Amniotic stem cell (primary cell): ENCODE measurements around the gene SNX8.
"Not testable (repeated sequence)": the region's sequence is repeated elsewhere in the genome, so short reads cannot be mapped to it uniquely, and the experiment has no call there.

ENCODE experiments used
- DNase-seq: peaks from one replicate; lab custom pipeline; 2025; lab: John Stamatoyannopoulos, UW

Gene SNX8

DNA sequence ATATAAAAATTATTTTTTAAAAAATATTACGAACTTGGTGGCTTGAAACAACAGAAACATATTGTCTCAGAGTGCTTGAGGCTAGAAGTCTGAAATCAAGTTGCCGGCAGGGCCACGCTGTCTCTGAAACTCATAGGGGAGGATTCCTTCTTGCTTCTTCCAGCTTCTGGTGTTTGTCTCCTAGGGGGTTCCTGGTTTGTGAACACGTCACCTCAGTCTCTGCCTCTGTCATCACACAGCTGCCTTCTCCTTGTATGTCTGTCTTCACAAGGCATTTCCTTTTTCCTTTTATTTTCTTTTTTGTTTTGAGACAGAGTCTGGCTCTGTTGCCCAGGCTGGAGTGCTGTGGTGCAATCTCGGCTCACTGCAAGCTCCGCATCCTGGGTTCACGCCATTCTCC lies 12.7 kb upstream of the SNX8 start:
- DNase-seq: no peak

DNA sequence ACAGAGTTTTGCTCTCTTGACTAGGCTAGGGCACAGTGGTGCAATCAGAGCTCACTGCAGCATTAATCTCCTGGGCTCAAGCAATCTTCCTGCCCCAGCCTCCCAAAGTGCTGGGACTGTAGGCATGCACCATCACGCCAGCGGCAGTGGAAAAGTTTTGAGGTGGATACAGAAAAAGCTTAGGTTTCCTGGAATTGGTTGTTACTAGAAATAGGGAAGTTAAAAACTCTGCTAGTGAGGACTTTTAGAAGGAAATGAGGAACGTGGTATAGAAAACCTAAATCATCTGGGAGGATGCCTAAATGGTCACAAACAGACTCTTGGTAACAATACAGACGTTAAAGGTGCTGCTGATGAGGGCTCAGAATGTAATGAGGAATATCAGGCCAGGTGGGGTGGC lies 10.9 kb upstream of the SNX8 start:
- no peak for DNase-seq

DNA sequence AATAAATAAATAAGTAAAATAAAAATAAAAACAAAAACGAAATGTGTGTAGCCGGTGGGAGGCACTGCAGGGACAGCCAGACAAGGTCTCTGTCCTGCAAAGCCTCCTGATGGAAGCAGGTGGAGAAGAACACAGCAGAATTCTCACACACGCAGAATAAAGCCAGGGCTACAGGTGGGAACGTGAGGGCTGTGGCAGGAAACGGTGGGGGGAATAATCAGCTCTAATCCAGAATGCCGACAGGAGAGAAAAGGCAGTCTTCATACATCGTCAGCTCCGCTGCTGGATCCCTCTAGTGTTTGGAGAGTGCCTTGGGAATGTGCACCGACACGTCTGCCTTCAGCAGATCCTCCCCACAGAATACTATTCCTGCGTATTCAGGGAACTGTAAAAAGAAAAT lies 6.8 kb upstream of the SNX8 start:
- no peak for DNase-seq

DNA sequence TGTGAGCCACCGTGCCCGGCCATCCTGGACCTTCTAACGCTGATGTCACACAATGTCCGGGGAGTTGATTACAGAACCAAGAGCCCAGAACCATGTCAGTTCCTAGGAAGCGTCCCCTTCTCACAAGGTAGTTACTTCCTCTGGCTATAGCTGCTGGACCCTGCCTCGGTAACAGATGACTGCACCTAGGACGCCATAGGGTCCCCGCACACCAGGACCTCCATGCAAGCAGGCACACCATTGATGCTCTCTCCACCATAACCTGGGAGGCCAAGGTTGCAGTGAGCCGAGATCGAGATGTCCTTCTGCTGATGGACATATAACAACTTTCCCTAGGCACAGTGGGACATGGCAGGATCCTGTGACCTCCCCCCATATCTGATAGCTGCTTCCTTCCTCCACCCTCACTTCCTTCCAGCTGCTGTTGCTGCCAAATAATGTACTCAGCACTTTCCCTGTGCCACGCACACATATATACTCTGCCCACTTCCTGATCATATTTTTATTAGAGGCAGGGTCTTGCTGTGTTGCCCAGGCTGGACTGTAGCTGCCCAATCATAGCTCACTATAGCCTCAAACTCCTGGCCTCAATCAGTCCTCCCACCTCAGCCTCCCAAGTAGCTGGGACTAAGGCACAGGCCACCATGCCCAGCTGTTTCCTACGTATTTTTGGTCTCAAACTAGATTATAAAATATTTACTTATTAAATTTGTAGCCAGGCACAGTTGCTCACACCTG lies 3.5 kb upstream of the SNX8 start:
- DNase-seq: no peak

DNA sequence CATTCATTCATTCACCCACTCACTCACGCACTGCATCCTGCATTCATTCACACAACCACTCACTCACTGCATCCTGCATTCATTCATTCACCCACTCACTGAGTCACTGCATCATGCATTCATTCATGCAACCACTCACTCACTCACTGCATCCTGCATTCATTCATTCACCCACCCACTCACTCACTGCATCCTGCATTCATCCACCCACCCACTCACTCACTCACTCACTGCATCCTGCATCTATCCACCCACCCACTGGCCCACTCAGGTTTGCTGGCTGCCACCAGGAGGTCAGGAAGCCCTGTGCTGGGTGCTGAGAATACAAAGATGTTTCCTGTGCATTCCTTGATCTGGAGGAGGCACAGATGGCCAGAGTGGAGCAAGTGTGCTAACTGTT lies 2.3 kb upstream of the SNX8 start:
- no peak for DNase-seq

DNA sequence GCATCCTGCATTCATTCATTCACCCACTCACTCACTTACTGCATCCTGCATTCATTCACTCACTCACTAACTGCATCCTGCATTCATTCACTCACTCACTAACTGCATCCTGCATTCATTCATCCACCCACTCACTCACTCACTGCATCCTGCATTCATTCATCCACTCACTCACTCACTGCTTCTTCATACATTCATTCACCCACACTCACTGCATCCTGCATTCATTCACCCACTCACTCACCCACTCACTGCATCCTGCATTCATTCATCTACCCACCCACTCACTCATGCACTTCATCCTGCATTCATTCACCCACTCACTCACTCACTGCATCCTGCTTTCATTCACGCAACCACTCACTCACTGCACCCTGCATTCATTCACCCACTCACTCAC lies 1.5 kb upstream of the SNX8 start:
- no peak for DNase-seq

DNA sequence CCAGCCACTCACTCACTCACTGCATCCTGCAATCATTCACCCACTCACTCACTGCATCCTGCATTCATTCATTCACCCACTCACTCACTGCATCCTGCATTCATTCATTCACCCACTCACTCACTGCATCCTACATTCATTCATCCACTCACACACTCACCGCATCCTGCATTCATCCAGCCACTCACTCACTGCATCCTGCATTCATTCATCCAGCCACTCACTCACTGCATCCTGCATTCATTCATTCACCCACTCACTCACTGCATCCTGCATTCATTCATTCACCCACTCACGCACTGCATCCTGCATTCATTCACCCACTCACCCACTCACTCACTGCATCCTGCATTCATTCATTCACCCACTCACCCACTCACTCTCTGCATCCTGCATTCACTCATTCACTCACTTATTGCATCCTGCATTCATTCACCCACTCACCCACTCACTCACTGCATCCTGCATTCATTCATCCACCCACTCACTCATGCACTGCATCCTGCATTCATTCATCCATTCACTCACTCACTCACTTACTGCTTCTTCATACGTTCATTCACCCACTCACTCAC lies 802 bp upstream of the SNX8 start:
- DNase-seq: not testable (repeated sequence)

DNA sequence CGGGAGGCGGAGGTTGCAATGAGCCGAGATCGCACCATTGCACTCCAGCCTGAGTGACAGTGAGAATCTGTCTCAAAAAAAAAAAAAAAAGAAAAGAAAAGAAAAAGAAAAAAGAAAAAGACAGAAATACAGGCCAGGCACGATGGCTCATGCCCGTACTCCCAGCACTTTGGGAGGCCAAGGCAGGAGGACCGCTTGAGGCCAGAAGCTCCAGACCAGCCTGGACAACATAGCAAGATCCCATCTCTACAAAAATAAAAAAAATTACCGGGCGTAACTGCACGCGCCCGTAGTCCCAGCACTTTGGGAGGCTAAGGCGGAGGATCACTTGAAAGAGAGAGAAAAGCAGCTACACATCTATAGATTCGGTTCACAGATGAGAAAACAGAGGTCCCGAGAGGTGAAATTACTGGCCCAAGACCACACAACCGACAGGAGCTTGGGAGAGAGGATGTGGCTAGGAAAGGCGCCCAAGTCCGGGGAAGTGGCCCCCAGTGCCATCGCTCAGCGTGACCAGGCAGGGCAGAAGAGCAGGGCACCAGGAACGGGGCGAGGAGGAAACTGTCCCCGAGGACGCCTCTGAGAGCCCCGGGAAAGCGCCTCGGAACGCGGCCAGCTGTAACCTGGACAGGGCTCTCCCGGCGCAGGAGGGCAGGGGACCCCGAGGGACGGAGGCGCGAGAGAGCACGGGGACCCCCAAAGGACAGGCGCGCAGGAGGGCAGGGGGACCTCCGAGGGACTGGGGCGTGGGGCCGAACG lies 612 bp downstream of the SNX8 start:
- DNase-seq: no peak

DNA sequence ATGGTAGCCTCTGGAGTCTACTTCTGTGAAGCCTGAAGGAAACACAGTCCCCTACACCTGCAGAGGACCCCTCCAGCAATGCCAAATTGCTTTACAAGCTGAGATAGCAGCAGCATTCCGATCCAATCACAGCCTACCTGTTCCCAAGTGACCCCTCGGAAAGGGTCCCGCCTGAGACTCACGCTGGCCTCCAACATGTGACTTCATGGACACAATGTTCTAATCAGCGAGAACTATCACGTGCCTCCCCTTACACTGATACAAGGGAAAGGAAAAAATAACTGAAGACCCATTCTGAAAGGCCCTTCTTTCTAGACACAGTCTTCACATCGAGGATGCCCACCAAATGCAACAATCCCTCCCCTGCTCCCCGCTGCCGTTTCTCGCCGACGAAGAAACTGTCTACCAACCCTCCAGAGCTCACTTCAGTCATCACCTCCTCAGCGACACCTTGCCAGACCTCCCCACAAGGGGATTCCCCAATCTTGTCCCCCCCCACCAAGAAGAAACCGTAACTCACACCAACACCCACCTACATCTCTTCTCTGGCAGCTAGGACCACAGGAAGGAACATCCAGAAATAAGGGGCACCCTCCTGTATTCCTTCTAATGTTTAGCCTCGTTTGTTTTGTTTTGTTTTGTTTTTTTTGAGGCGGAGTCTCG lies 1.8 kb downstream of the SNX8 start:
- DNase-seq: no peak

DNA sequence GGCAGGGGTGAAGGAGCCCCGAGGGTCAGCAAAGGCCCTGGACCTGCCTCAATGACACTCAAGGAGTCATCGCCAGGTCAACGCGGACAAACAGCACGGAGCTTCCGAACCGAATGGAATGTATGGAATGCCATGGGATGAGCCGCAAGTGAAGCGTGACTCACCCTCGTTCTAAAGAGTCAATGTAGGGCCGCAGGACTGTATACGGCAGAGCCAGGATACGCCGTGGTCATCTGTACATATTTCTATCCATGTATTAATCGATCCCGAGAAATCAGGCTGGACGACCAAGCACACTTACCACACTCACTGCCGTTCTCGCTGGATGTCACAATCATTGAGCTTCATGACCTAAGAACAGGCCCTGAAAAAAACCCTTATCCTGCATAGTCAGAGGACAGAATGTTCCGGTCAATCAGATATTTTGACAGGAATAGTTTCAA lies 4.3 kb downstream of the SNX8 start:
- DNase-seq: peak; percentile 10

DNA sequence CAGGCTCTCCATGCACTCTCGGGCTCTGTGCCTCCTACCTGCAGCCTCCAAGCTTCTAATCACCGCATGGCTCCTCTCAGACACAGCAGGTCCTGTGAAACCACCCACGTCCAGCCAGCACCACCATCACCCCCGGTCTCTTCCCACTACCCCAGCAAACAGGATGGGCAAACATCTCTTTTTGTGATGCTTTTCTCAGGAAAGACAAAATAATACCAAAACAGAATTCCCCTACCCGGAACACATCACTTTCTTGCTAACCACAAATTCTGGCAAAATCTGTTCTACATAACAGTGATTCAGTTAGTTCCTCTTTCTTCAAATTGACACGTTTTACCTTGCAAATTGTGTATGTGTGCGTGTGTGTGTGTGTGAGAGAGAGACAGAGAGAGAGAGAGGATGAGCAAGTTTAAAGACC lies 6.5 kb downstream of the SNX8 start:
- DNase-seq: no peak

DNA sequence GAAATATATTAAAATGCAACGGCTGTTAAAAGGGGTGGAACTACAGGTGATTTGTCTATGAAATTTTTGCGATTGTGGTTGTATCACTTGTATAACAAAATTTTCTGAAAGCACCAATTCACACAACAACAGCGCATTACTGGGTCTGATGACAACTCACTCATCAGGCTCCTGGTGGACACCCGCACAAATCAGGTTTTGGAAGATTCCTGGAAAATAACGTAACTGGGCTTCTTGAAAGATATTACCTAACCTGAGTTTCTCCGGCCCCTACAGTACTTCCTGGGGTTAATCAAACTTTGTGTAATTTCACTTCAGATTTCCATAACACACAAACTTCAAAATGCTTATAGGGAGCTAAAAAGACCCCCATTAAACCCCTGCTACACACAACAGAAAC lies 7.6 kb downstream of the SNX8 start:
- DNase-seq: no peak

DNA sequence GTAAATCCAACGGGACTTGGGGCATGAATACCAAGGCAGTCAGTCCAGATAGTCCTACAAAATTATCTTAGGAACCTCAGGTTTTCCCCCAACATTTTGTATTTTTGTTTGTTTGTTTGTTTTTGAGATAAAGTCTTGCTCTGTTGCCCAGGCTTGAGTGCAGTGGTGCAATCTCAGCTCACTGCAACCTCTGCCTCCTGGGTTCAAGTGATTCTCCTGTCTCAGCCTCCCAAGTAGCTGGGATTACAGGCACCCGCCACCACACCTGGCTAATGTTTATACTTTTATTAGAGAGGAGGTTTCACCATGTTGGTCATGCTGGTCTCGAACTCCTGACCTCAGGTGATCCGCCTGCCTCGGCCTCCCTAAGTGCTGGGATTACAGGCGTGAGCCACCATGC lies 9.0 kb downstream of the SNX8 start:
- not testable (repeated sequence) for DNase-seq

DNA sequence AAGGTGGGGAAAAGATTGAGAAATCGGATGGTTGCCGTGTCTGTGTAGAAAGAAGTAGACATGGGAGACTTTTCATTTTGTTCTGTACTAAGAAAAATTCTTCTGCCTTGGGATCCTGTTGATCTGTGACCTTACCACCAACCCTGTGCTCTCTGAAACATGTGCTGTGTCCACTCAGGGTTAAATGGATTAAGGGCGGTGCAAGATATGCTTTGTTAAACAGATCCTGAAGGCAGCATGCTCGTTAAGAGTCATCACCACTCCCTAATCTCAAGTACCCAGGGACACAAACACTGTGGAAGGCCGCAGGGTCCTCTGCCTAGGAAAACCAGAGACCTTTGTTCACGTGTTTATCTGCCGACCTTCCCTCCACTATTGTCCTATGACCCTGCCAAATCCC lies 10.7 kb downstream of the SNX8 start:
- not testable (repeated sequence) for DNase-seq

DNA sequence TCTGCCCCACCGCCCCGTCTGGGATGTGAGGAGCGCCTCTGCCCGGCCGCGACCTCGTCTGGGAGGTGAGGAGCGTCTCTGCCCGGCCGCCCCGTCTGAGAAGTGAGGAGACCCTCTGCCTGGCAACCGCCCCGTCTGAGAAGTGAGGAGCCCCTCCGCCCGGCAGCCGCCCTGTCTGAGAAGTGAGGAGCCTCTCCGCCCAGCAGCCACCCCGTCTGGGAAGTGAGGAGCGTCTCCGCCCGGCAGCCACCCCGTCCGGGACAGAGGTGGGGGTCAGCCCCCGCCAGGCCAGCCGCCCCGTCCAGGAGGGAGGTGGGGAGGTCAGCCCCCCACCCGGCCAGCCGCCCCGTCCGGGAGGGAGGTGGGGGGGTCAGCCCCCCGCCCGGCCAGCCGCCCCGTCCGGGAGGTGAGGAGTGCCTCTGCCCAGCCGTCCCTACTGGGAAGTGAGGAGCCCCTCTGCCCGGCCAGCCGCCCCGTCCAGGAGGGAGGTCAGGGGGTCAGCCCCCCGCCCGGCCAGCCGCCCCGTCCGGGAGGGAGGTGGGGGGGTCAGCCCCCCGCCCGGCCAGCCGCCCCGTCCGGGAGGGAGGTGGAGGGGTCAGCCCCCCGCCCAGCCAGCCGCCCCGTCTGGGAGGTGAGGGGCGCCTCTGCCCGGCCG lies 11.4 kb downstream of the SNX8 start:
- not testable (repeated sequence) for DNase-seq

DNA sequence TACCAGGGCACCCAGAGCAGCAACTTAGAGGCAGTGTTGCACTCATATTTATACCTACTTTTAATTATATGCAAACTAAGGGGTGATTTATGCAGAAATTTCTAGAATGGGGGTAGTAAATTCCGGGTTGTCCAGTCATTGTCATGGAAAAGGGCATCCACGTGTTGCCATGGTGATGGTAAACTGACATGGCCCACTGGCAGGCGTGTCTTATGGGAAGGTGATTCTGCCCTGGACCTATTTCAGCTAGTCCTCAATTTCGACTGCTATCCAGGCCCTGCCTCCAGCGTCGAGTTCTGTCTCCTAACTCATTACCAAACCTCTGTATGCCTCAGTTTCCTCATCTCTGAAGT lies 12.8 kb downstream of the SNX8 start:
- DNase-seq: no peak

DNA sequence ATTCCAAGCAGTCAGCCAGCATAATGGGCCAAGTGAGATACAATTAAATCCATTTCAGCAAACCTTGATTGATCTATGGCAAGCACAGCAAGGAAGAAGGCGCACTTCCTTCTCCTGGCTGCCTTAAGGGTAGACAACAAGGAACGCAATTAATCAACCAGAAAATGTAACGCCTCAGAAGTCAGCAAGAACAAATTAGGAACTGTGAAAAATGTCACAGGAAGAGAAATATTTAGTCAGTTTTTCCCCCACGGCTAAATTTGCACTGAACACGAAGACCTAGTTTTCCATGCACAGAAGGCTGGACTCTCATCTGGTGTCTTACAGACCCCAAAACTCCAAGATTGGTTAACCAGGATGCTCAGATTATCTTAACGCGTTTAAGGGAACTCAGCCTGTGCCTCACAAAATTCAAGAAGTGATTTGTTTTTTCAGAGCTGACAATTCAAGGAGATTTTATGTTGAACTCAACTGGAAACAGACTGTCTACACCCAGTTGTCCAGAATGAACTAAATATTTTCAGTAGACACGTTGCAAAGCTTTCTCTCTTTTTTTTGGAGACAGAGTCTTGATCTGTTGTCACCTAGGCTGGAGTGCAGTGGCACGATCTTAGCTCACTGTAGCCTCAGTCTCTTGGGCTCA lies 14.2 kb downstream of the SNX8 start:
- no peak for DNase-seq

DNA sequence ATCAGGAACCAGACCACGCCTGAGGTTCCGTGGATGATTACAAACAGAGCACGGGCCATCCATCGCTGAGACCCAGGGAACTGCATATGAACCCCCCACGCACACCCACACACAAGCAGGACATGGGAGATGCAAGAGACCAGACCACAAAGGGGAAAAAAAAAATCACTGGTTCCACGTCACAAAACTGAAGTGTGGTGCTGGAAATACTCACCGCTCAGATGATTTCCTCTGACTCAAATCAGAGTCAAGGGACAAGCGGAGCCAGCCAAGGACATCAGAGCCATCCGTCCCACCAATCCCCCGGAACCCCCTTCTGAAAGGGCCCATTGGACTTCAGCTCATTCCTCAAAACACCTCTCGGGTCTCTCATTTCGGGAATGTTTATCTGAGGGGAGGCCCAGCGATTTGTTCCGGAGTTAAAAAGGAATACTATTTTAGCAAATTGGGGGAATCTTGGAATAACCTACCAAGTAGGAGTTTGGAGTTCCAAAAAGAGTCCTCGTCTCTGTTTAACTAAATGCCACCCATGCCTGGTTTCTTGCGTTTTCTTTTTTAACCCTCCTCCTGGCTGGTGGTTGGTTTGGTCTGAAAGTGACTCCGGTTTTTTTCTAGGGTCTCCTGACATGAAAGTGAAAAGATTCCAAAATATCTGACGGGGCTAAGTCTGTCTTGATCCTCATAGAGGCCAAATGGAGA lies 15.0 kb downstream of the SNX8 start:
- DNase-seq: peak; percentile 61

DNA sequence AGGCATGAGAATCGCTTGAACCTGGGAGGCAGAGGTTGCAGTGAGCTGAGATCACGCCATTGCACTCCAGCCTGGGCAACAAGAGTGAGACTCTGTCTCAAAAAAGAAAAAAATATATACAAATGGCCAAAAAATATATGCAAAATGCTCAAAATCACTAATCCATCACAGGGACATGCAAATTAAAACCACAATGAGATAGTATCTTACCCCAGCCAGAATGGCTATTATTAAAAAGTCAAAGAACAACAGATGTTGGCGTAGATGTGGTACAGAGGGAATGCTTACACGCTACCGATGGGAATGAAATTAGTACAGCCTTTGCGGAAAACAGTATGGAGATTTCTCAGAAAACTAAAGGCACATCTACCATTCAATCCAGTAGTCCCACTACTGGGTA lies 17.4 kb downstream of the SNX8 start:
- no peak for DNase-seq

DNA sequence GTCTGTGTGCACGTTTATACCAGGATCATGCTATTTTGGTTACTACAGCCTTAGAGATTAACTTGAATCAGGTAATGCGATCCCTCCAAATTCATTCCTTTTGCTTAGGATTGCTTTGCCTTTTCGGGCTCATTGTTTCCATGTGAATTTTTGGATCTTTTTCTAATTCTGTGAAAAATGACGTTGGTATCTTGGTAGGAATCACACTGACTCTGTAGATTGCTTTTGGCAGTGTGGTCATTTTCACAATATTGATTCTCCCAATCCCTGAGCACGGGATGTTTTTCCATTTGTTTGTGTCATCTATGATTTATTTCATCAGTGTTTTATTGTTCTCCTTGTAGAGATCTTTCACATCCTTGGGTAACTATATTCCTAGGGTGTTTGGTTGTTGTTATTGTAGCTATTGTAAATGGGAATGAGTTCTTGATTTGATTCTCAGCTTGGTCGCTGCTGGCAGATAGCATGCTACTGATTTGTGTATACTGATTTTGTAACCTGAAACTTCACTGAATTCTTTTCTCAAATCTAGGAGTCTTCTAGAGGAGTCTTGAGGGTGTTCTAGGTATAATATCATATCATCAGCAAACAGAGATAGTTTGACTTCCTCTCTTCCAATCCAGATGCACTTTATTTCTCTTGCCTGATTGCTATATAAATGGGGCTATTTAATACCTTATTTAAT lies 18.2 kb downstream of the SNX8 start:
- DNase-seq: no peak

DNA sequence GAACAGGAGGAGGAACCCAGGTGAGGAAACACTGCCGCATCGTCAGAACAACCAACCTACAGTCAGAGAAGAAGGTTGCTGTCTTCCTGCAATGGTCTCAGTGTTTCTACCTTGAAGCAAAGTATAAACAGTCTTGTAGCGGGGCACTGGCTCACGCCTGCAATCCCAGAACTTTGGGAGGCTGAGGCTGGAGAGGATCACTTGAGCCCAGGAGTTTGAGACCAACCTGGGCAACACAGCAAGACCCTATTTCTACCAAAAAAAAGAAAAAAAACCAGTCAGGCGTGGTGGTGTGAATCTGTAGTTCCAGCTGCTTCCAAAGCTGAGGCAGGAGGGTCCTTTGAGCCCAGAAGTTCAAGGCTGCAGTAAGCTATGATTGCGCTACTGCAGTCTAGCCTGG lies 23.4 kb downstream of the SNX8 start:
- no peak for DNase-seq
